Occipital lobe (tissue), 2 donors: ENCODE data around the gene CREBBP. TPM values are rescaled to one million over a fixed set of nuclear protein-coding genes. Genes with fewer than 3 reads are reported as not detected.

ENCODE experiments used
- DNase-seq: peaks from one replicate; lab custom pipeline; 2025; lab: John Stamatoyannopoulos, UW
- total RNA-seq: library from RNA; depleted of rRNA; stranded (reverse); fragments of >200 nt; gene quantifications from one replicate; pipeline ENCODE4 v1.2.3, GENCODE V29; 2014

Gene CREBBP
- total RNA-seq, 1 donor from 2014 or later, result 32.3 TPM

DNA sequence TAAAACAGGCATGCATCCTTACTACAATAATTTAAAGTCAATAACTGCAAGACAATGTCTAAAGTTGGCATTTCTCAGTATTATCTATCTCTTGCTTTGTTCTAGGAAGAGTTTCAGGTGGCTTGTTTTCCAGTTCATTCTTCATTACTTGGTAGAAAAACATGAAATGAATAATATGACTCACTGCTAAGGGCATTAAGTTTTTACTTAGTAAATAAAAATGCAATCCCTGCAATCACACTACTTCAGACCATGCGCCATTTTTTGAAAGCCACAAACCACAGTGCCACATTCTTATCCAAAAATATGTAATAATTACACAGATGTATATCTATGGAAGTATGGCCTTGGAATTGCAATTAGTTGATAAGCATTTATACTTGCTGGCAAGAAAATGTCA is 55.4 kb downstream of the CREBBP start:
- no peak for DNase-seq

GRCh38 chr16:3824121-3824795 is 56.3 kb downstream of the CREBBP start:
- no peak for DNase-seq

- DNase-seq, result no peak
These were observed 57.1 kb downstream of the CREBBP start for GRCh38 chr16:3823427-3823826.

DNA sequence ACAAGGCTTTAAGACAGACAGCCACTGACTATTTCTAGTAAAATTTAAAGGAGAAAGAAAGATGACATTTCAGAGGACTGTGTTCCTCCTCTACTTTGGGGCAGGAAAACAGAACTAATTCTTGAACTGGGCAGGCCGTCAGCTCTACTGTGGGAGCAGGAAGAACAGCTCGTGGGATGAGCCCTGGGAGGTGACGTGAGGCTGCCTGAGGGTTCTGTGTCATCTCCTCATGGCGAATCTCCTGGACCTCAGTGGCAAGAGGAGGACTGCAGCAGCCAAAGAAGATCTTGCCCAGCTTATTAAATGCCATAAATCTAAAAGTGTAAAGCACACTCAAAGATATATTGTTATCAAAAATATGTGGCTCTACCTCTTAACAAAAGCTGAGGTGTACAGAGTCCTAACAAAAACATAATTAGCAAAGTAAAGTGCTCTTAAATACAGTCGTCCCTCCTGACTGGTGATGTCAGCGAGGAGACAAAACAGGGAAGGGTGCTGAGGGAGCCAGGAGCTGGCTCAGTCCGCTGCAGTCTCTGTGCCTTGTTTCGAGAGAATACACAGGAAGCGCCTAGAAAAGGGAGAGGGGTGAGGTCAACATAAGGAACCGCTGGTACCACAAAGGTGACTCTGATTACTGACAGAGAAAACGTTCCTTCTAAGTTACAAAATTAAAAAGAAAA is 58.0 kb downstream of the CREBBP start:
- DNase-seq, result no peak

- no peak for DNase-seq
These were observed 59.3 kb downstream of the CREBBP start for GRCh38 chr16:3821184-3821583.

- DNase-seq, result no peak
These were observed 60.5 kb downstream of the CREBBP start for GRCh38 chr16:3819746-3820724.

DNA sequence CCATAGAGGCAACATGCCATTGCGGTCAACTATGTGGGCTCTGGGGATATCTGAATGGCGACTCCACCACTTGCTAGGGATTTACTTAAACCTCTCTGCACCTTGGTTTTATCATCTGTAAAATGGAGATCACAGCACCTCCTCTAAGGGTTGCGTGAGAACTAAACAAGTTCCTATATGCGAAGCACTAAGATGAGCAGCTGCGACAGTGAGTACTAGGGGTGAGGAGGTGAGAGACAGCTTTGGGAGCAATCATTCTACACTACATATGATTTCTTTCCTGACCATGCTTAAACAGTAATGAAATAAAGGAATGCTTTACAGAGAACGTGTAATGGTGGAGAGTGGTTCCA is 61.4 kb downstream of the CREBBP start:
- DNase-seq, result no peak

GRCh38 chr16:3816326-3816725 is 64.2 kb downstream of the CREBBP start:
- no peak for DNase-seq

DNA sequence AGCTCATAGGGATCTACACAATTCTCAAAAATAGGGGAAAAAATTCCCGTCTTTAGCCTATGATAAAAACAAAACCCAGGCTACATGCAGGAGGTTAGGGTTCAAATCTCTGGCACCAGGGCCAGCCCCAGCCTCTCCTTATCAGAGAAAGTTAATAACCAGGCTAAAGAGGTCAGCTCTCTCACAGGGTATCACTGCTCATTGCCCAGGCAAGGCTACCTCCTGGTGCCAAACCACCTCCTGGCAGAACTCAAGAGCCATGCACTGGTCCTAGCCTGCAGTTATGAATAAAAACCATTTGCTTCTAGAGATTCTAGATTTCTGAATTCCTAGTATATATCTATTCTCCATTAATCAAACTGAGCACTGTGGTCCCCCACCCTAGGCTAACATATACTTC is 65.8 kb downstream of the CREBBP start:
- no peak for DNase-seq

GRCh38 chr16:3812469-3813172 is 67.9 kb downstream of the CREBBP start:
- no peak for DNase-seq

GRCh38 chr16:3810818-3811217 is 69.7 kb downstream of the CREBBP start:
- DNase-seq, result no peak

GRCh38 chr16:3810198-3810664 is 70.3 kb downstream of the CREBBP start:
- no peak for DNase-seq

DNA sequence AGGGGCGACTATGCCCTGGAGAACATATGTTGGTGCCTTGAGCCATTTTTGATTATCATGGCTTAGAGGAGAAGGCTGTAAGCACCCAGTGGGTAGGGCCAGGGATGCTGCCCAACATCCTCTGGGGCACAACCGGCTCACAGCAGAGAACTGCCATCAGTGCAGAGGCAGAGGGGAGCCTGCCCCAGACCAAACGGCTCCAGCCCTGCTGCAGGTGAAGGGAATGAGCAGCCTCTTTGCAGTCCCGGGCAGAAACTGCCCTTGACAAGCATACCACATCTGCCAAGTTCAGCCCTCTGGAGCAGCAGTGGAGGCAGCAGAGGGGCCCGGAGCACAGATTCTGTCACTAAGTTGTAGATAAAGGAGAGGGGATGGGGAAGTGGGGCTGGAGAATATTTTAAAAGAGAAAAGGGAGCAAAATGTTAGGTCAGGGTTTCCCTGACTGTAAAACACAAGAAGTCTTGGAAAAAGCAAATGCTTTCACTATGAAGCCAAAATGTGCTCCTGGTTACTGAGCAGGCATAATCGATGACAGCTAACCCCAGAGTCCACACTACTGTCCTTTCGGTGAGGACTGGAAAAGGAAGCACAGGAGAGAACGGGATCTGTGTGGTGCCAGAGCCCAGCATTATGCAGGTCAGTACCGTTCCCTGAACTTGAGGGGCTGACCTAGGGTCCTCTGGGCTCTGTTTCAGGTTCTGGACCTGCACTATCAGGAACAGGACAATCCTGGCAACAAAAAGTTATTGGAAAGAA is 72.0 kb downstream of the CREBBP start:
- no peak for DNase-seq

DNA sequence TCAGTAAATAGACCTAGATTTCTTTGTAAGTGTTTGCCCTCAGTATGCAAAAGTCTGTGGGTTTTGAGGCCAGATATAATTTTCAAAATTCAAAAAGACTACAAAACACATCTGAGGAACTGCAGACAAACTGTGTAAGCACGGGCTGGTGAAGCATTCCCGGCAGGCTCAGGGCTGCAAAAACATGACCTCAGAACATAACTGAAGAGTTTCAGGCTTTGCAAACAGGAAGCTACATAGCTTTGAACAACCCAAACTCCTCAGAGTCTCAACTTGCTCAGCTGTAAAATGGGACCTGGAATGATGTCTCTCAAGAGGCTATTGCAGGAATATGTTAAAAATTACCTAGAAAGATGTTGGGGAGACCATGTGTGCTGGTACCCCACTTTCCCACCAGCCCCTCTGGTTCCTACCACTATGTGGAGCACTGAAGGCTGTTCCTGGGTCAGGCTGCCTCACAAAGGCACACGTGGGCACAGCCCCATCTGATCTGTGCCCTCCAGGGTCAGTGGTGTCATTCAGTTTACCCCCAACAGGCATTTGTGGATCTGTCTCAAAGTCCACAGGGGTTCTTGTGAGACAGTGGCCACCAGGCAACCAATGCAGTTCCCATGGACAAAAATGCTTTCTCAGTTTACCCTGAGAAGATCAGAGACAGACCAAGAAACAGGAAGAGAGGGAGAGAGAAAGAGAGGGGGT is 72.9 kb downstream of the CREBBP start:
- DNase-seq, result no peak

DNA sequence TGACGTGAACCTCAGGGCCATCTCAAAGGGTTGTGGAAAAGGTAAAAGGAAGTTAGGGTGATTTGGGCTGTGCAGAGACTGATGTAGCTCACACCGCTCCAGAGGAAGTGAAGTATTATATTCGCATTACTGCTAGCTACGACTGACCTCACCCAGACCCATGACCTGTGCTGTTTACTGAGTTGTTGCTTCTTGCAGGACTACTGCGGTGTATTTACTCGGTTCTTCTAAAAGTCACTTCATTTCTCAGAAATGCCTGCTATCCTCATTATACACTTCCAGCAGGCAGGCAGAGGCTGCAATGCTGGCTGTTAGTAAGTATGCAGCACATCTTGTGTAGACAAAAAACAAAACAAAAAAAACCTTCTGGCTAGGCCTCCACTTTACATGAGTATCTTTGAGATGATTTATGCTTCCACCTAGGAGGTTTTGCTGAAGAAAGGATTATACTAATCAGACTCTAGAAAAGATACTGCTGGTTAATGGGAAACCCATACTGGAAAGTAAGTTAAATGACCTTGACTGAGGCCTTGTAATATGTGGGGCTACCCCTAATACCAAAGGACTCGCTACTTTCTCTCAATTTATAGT is 76.0 kb downstream of the CREBBP start:
- no peak for DNase-seq

GRCh38 chr16:3800477-3801270 is 79.8 kb downstream of the CREBBP start:
- no peak for DNase-seq

GRCh38 chr16:3800019-3800418 is 80.5 kb downstream of the CREBBP start:
- DNase-seq, result no peak

DNA sequence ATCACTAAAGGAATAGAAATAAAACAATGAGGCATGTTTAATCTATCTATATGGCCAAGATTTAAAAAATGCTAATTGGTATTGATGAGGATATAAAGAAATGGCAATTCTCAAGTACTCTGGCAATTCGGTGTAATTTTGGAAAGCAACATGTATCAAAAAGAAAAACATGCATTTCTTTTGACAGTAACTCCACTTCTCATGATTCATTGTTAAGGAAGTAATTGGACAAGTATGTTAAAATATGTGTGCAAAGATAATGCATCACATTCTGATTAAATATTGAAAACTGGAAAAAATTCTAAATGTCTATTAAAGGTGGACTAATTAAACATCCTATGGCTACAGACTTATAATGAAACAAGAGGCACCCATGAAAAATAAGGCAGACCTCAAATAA is 81.2 kb downstream of the CREBBP start:
- DNase-seq, result no peak

DNA sequence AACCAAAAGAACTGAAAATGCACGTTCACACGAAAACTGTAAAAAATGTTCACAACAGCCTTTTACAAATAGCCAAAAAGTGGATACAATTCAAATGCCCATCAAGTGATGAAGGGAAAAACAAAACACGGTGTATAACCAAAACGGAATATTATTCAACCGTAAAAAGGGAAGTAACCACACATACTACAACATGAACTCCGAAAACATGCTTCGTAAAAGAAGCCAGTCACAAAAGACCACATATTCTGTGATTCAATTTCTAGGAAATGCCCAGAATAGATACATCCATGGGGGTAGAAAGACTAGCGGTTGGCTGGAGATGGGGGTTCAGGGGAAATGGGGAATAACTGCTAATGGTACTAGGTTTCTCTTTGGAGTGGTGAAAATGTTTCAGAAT is 81.7 kb downstream of the CREBBP start:
- DNase-seq, result no peak
